ENCODE results near the gene DCBLD1.

GRCh38 chr6:117573006-117573680, 90.7 kb downstream of the DCBLD1 start:
- TF ChIP-seq GLI2 (tag by site-specific recombination; IDR thresholded peaks at IDR 0.05; ENCODE audit: borderline replicate concordance, low read depth) = no peak
- no peak for TF ChIP-seq CTCF (tag by site-specific recombination; IDR thresholded peaks at IDR 0.05)
- no peak for TF ChIP-seq BCL6B (tag by site-specific recombination; IDR thresholded peaks at IDR 0.05)
- no peak for TF ChIP-seq ZNF660 (tag by site-specific recombination; IDR thresholded peaks at IDR 0.05)
- no peak for TF ChIP-seq ZBTB11 (tag by site-specific recombination; conservative IDR thresholded peaks at IDR 0.05; ENCODE audit: low read depth)
- TF ChIP-seq ZNF639 (tag by site-specific recombination; IDR thresholded peaks at IDR 0.05) = no peak
- TF ChIP-seq TCF7L2 (IDR thresholded peaks at IDR 0.05; ENCODE audit: borderline replicate concordance, low read depth, low read length) = no peak
- TF ChIP-seq ZNF362 (tag by site-specific recombination; IDR thresholded peaks at IDR 0.05) = no peak
